Esophagus squamous epithelium (tissue), 5 donors: ENCODE results near the gene PLEKHA6. TPM values are rescaled to one million over a fixed set of nuclear protein-coding genes. Genes with fewer than 3 reads are reported as not detected.

Source experiments
- DNase-seq: peaks from one replicate; lab custom pipeline; 2025; lab: John Stamatoyannopoulos, UW
- H3K27ac ChIP-seq, 4 donors: fragments of 200-600 bp; sonication (generic); one replicate each; pipeline ENCODE4 v1.5.1; 2016 to 2019; ENCODE audit warnings: mild to moderate bottlenecking in 1 of 4
- H3K27me3 ChIP-seq, 4 donors: fragments of 200-600 bp; sonication (generic); 1 replicate in 3 of 4; 2 replicates in 1 of 4; pipeline versions ENCODE4 v1.5.1 to v1.6.0; 2017 to 2021; ENCODE audit warnings: antibody characterized with exemption in 1 of 4
- H3K36me3 ChIP-seq, 3 donors: fragments of 200-600 bp; sonication (generic); one replicate each; pipeline ENCODE4 v1.5.1; 2016 to 2019
- H3K4me1 ChIP-seq, 3 donors: fragments of 200-600 bp; sonication (generic); one replicate each; pipeline ENCODE4 v1.5.1; 2017 to 2019
- H3K4me3 ChIP-seq, 4 donors: fragments of 200-600 bp; sonication (generic); 1 replicate in 3 of 4; 2 replicates in 1 of 4; pipeline ENCODE4 v1.5.1; 2016 to 2019; ENCODE audit warnings: mild to moderate bottlenecking in 2 of 4, moderate library complexity in 1 of 4
- H3K9me3 ChIP-seq, 3 donors: fragments of 200-600 bp; sonication (generic); one replicate each; pipeline ENCODE4 v1.5.1; 2016 to 2019
- CTCF ChIP-seq, 6 experiments: fragments of 450-650 bp in 4 of 6; fragments of 200-600 bp in 2 of 6; sonication (generic) in 2 of 6; IDR thresholded peaks; one replicate each; pipeline ENCODE4 v1.5.1; 2016 to 2019; ENCODE audit warnings: antibody characterized with exemption in 6 of 6, mild to moderate bottlenecking in 4 of 6, moderate library complexity in 4 of 6
- POLR2A ChIP-seq, 4 donors: fragments of 450-650 bp; IDR thresholded peaks; one replicate each; pipeline ENCODE4 v1.6.1; 2017; ENCODE audit warnings: antibody characterized with exemption in 4 of 4, mild to moderate bottlenecking in 4 of 4, moderate library complexity in 3 of 4
- WGBS, 2 donors: methylation state at CpG; one replicate each; pipeline ENCODE4 v1.1.5; 2018; 5-methylcytosine and 5-hydroxymethylcytosine counted together
- intact Hi-C: fragments of 100-400 bp; cut with DNase I; formaldehyde crosslinking; loops from one replicate; pipeline ENCODE4 v1.15.0; 2022
- total RNA-seq, 4 donors: library from RNA; depleted of rRNA; stranded (reverse); fragments of >200 nt; gene quantifications; one replicate each; pipeline ENCODE4 v1.1.0, GENCODE V29; 2016
- donor health status: DM: yes; HTN: yes; CAD: no.

The PLEKHA6 gene
- total RNA-seq, 4 donors from 2014 or later = 7.4 to 40.6 (median 18.3) TPM

DNA sequence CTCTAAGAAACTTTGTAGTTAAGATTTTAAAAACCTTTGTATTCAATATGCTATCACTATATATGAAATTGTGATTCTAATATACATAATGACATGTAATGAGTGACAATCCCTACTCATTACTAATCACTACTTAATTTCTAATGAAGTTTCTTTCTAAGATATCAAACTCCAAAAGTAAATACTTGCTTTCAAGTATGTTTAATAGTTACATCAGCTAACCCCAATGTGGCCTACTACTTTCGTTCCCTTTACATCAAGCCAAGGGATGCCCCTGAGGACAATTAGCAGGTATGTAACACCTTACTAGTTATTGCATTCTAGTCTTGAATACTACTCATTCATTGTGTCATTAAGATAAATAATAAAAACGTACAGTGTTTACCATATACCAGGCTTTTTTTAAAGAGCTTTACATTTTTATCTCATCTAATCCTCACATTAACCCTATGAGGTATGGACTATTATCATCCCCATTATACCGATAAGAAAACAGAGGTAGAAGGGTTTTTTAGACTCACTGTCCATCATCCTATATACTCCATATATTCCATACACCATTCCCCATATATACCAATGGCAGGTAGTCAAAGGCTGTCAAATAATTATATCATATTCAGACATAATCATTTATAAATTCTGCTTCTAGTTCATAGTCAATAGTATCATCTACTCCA, 47.7 kb upstream of the PLEKHA6 start:
- WGBS, 2 donors = 0 to 1% methylated on average over 3 of the region's 3 CpGs
- peaks cover 14 to 60% (median 19%) of the 10 kb centered on the region in 3 donors for H3K4me1 ChIP-seq
- H3K9me3 ChIP-seq = no peaks in the 10 kb centered on the region

DNA sequence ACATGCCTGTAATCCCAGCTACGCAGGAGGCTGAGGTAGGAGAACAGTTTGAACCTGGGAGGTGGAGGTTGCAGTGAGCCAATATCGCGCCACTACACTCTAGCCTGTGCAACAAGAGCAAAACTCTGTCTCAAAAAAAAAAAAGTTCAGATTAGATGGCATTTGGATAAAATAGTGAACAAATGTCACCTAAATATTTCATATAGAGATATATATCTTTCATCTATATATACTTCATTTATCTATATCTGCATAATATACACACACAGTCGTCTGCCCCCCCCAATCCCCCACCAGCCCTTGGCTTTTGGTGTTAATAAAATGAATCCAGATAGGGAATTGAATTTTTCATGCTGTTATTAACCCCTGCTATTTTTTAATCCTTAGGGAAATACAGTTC, 46.9 kb upstream of the PLEKHA6 start:
- WGBS, 2 donors = 39 to 61% methylated on average over 4 of the region's 4 CpGs
- peaks cover 10 to 56% (median 15%) of the 10 kb centered on the region in 3 donors for H3K4me1 ChIP-seq

More for the DNA sequence above, 47.7 kb upstream of the PLEKHA6 start:
- peaks cover 0 to 42% (median 18%) of the 10 kb centered on the region in 3 donors for H3K36me3 ChIP-seq
- no peaks in the 10 kb centered on the region for H3K27me3 ChIP-seq
- TF ChIP-seq CTCF (IDR thresholded peaks at IDR 0.05) (no peak), POLR2A (IDR thresholded peaks at IDR 0.05) (no peak)
- intact Hi-C loops = no loop called here
- peak overlapping the region; percentile 74 to 99 (median 88) for H3K4me3 ChIP-seq
- H3K27ac ChIP-seq = peak overlapping the region in 3 of 4 donors; percentile 11 to 100 (median 99)
- DNase-seq = no peak

DNA sequence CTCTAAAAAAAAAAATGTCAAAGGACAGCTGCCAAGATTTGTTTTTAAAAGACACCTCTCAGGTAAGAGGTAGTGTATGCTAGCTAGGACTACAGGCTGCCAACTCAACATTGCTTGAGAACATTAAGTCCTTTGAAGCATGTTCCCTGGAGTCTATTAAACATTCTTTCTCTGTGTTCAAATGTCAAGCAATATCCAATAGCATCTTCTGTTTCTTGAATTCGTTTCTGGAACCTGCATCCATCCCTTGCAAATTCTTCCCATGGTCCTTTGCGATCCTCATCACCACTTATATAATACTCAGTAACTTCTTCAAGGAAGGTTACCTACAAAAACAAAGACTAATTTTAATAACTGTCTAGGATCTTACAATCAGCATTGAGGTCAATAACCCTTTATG, 46.3 kb upstream of the PLEKHA6 start:
- peaks cover 10 to 56% (median 15%) of the 10 kb centered on the region in 3 donors for H3K4me1 ChIP-seq

More for the DNA sequence above, 46.9 kb upstream of the PLEKHA6 start:
- intact Hi-C loops = no loop called here
- no peak for TF ChIP-seq CTCF (IDR thresholded peaks at IDR 0.05)
- no peak for TF ChIP-seq POLR2A (IDR thresholded peaks at IDR 0.05)
- peaks cover 0 to 50% (median 18%) of the 10 kb centered on the region in 3 donors for H3K36me3 ChIP-seq
- H3K27me3 ChIP-seq = no peaks in the 10 kb centered on the region
- peak overlapping the region in 2 of 4 donors; percentile 32 to 99 for H3K27ac ChIP-seq
- peak overlapping the region in 3 of 4 donors; percentile 74 to 99 (median 91) for H3K4me3 ChIP-seq
- no peak for DNase-seq
- H3K9me3 ChIP-seq = no peaks in the 10 kb centered on the region

GRCh38 chr1:204404629-204405028, 44.9 kb upstream of the PLEKHA6 start:
- WGBS, 2 donors = 53 to 71% methylated on average over 2 of the region's 2 CpGs
- H3K36me3 ChIP-seq = peaks cover 0 to 70% (median 21%) of the 10 kb centered on the region in 3 donors
- DNase-seq = no peak

More for the DNA sequence above, 46.3 kb upstream of the PLEKHA6 start:
- Histone ChIP-seq H3K27me3 (no peaks in the 10 kb centered on the region), H3K27ac (peak overlapping the region in 2 of 4 donors; percentile 32 to 99), H3K4me3 (peak overlapping the region in 2 of 4 donors; percentile 74 to 91), H3K9me3 (no peaks in the 10 kb centered on the region), H3K36me3 (peaks cover 0 to 56% (median 18%) of the 10 kb centered on the region in 3 donors)
- TF ChIP-seq CTCF (IDR thresholded peaks at IDR 0.05) = no peak
- no peak for TF ChIP-seq POLR2A (IDR thresholded peaks at IDR 0.05)
- WGBS, 2 donors = 24 to 28% methylated on average over 2 of the region's 2 CpGs
- no peak for DNase-seq
- intact Hi-C loops = no loop called here

More at GRCh38 chr1:204404629-204405028, 44.9 kb upstream of the PLEKHA6 start:
- intact Hi-C loops = no loop called here
- TF ChIP-seq CTCF (IDR thresholded peaks at IDR 0.05) (no peak), POLR2A (IDR thresholded peaks at IDR 0.05) (no peak)
- Histone ChIP-seq H3K9me3 (no peaks in the 10 kb centered on the region), H3K27ac (no peak overlapping the region), H3K4me1 (peaks cover 10 to 48% (median 15%) of the 10 kb centered on the region in 3 donors), H3K4me3 (no peak overlapping the region), H3K27me3 (no peaks in the 10 kb centered on the region)
